LHCN-M2 (cell line): ENCODE measurements around the gene VPS11. TPM values are rescaled to one million over a fixed set of nuclear protein-coding genes. Genes with fewer than 3 reads are reported as not detected.
A peak's percentile ranks its signal among the peaks of the same experiment; 100 is the strongest.
"Not testable (repeated sequence)": the region's sequence is repeated elsewhere in the genome, so short reads cannot be mapped to it uniquely, and the experiment has no call there.

ENCODE experiments used
- DNase-seq: peaks from one replicate; pipeline ENCODE4 v3.0.0-alpha.2; 2012; ENCODE audit warnings: low read depth
- polyA plus RNA-seq: library from polyadenylated mRNA; unstranded; fragments of >200 nt; gene quantifications from one replicate; pipeline ENCODE4 v1.2.1, GENCODE V29; 2012; ENCODE audit warnings: missing spikeins
- total RNA-seq: library from RNA; depleted of rRNA; stranded (reverse); fragments of >200 nt; gene quantifications from 2 replicates; pipeline ENCODE4 v1.2.3, GENCODE V29; 2014; rRNA removed

VPS11 gene
- total RNA-seq: 22.3 and 25.1 TPM in 2 replicates
- 36.8 TPM for polyA plus RNA-seq

- DNase-seq: peak; percentile 91
Measured at GRCh38 chr11:119067371-119068222, at the start of gene VPS11. Gene VPS11 (plus strand): TSS chr11:119067818. CDS start chr11:119067824, 6 bp downstream.

DNA sequence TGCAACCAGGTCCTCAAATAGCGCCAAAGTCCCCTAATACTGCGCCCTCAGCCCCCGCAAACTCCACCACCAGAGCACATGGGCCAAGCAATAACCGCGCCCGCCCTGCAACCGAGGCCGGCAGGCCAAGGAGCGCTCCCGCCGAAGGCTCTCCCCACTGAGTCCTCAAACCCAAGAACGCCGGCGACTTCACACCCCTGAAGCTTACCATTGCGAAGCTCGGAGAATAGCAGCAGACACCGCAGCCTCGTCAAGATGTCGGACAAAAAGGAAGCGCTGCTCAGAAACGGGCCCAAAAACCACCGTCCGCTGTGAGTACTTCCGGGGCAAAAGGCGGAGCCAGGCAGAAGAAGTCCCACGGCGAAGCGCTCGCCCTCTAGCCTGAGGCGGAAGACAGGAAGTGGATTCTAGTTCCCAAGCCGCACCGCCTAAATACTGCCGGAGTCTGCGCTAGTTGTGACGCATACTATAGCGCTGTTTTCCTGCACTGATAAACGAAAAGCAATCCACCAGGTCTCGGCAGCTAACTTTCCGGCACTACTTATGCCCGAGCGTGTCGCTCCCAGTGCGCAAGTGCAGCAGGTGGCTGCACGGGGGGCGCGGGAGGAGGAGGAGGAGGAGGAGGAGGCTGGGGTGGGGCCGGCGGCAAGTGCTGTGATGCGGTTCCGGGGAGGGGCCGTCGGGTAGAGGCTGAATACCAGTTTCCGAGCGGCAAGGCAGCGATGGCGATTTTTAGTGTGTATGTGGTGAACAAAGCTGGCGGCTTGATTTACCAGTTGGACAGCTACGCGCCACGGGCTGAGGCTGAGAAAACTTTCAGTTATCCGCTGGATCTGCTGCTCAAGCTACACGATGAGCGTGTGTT lies 49.3 kb upstream of the VPS11 start, which contains the start of the genes RPS25 and TRAPPC4:
TSS of gene RPS25 (minus strand) at position 270 of the 865 bp plus-strand sequence. CDS start at position 211, 59 bp downstream.
TSS of gene TRAPPC4 (plus strand) at position 693 of the 865 bp plus-strand sequence. CDS start at position 723, 30 bp downstream.
- peak; percentile 94 for DNase-seq

GRCh38 chr11:119019996-119020395 lies 47.6 kb upstream of the VPS11 start:
- DNase-seq: no peak

GRCh38 chr11:119021631-119022030 lies 46.0 kb upstream of the VPS11 start:
- DNase-seq: no peak

DNA sequence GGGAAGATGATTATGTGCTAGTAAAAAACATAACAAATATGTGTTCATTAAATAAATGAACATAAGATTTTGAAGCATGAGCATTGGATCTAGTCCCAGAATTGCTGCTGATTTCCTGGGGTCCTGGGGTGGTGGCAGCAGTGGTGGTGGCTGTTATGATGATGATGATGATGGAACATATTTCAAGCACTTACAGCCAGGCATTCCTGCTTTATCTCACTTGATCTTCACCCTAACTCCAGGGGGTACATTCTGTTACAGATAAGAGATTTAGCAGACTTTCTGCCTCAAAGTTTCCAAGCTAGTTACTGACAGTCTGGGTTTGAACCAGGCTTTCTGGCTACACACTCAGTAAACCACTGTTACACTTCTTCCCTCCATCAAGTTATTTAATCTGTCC lies 43.9 kb upstream of the VPS11 start:
- no peak for DNase-seq

DNA sequence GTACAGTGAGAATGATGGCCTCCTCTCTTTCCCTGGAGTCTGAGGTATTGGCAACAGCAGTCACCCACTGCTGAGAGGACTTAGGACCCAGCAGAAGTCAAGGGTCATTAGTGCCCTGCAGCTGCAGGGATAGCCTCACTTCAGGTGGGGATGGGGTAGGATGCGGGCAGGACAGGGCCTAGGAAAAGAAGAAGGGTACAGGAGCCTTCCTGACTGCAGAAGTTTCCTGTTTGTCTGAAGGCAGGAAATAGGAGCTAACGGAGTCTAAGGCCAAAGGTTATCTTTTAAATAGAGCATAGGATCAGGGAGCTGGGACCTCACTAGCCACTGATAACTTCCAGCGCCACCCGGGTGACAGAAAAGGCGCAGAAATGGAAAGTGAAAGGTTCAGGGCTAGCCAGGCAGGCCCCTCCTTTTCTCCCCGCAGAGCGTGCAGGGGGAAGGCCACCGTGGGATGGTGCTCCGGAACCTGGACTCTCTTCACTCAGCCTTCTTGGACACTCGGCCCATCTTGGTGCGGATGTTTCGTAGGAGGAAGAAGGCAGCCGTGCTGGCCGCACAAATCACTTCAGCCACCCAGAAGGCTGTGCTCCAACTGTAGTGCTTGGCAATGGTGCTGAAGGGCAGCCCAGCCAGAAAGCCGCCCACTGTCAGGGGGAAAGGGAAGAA lies 43.1 kb upstream of the VPS11 start:
- DNase-seq: no peak

GRCh38 chr11:119025099-119025473 lies 42.5 kb upstream of the VPS11 start:
- DNase-seq: no peak

- no peak for DNase-seq
Measured at GRCh38 chr11:119025541-119025940, 42.1 kb upstream of the VPS11 start.

- no peak for DNase-seq
Measured at GRCh38 chr11:119025978-119026766, 41.4 kb upstream of the VPS11 start.

GRCh38 chr11:119026970-119027369 lies 40.6 kb upstream of the VPS11 start:
- DNase-seq: no peak

GRCh38 chr11:119027561-119028345 lies 39.9 kb upstream of the VPS11 start:
- no peak for DNase-seq

GRCh38 chr11:119028346-119029068 lies 39.1 kb upstream of the VPS11 start:
- no peak for DNase-seq

DNA sequence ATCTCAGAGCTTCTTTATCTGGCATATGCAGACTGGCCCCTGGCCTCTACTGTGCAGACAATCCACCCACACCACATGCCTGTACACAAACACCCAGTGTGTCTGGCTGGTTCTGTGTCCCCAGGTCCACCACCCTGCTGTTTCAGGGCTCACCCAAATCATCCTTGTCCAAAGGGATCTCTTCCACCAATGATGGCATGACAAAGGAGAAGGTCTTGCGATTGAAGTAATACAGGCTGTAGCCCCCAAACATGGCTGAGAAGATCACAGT lies 38.6 kb upstream of the VPS11 start:
- DNase-seq: no peak

DNA sequence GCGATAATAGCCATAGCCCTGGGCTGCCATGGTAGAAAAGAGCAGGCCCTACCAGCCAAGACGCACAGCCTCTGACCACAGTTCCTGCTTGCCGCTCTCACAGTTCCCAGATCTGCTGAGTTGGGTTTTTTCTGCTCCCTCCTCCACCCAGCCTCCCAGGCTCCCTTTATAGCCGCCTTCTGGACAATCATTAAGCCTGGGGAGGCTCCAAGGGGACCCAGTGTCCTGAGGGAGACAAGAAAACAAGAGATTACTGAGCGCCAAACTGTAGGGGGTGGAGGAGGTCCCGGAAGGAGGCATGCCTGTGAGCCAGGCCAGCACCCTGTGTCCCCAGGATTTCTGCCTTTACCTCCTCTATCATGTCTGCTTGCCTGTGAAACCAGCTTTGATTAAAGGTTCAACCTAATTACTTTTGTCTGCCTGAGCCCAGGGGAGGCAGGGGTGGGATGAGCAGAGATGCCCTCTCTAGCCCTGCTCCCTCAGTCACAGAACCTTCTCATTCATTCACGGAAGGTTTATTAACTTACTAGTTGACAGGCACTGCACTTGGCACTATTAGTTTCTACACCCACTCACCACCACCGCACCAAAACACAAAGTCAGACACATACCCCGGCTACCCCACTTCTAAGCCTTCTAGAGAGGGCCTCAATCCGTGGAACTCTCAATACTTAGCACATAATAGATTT lies 38.1 kb upstream of the VPS11 start:
- DNase-seq: no peak

DNA sequence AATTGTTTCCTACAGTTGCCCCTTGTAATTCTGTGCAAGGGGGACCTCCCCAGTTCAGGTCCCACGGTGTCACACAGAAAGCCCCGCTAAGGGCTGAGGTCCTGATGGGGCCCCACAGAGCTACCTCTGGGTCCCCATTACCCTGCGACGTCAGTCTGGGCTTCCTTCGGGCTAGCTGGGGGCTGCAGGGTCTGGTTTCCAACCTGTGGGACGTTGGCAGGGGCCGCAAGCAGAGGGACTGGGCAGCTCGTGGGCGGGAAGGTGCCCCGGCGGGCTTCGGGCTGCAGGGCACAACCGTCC lies 37.6 kb upstream of the VPS11 start:
- DNase-seq: no peak

DNA sequence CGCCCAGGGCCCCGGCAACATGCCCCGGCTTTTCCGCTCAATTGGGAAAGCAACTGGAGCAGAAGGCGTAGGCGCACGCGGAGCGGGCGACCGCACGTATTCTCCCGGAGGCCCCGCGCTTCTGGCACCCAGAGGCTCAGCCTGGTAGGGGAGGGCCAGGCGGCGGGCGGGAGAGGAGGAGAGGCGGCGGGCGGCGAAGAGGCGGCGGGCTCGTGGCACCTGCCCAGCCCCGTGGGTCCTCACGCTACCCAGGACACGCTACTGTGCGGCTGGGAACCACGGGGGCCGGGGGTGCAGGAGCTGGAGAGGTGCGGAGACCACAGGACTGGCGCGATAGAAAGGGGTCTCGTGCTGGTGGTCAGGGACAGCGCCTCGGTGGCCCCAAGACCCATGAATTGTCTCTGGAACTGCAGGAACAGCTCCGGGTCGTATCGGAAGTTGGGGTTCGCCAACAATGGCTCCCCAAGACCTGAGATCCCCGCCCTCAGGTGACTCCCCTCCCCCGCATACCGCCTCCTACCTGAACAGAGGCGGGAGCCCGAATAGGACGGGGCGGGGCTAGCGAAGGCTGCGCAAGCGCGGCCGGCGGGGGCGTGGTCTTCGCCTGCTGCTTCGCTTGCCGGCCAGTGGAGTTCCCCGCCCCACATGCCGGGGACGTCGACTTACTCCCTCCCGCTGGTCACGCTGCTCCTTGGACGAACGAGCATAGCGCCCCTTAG lies 37.1 kb upstream of the VPS11 start, which contains the start of gene SLC37A4:
TSS of gene SLC37A4 (minus strand) at position 549 of the 719 bp plus-strand sequence.
- DNase-seq: peak; percentile 95

DNA sequence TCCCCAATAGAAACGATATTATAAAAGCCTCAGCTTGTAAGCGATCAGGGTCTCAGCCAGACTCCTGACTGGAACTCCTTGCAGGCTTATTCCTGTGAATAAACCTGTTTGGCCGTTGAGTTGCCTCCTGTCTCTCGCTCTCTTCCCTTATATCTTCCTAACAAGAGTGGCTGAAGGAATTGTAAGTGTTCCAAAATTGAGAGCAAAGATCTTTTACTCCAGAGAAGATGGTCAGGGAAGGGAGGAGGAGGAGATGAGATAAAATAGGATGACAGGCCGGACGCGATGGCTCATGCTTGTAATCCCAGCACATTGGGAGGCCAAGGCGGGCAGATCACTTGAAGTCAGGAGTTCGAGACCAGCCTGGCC lies 35.7 kb upstream of the VPS11 start:
- no peak for DNase-seq

DNA sequence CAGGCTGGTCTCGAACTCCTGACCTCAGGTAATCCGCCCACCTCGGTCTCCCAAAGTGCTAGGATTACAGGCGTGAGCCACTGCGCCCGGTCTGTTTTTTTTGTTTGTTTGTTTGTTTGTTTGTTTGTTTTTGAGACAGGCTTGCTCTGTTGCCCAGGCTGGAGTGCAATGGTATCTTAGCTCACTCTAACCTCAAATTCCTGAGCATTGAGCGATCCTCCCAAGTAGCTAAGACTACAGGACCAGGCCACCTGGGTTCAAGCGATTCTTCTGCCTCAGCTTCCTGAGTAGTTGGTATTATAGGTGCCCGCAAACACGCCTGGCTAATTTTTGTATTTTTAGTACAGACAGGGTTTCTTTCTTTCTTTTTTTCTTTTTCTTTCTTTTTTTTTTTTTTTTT lies 34.2 kb upstream of the VPS11 start:
- not testable (repeated sequence) for DNase-seq

GRCh38 chr11:119034813-119035212 lies 32.8 kb upstream of the VPS11 start:
- no peak for DNase-seq
